Fibroblast of villous mesenchyme (primary cell): Measurements from ENCODE around the gene SAP25. TPM values are rescaled to one million over a fixed set of nuclear protein-coding genes. Genes with fewer than 3 reads are reported as not detected.

Source experiments
- DNase-seq: peaks from one replicate; pipeline ENCODE4 v3.0.0-alpha.2; 2010; ENCODE audit warnings: low read depth
- H3K4me3 ChIP-seq: 2 replicates; pipeline ENCODE4 v1.5.1; 2011; ENCODE audit warnings: low read depth, mild to moderate bottlenecking, low read length
- CTCF ChIP-seq: IDR thresholded peaks from 2 replicates; pipeline ENCODE4 v1.5.1; 2012; ENCODE audit warnings: low read depth, mild to moderate bottlenecking, low read length; ENCODE audit not compliant: insufficient read depth
- total RNA-seq: library from RNA; depleted of rRNA; stranded (reverse); fragments of >200 nt; gene quantifications from 2 replicates; pipeline ENCODE4 v1.2.3, GENCODE V29; 2012

The SAP25 gene
- total RNA-seq, 1 donor: not detected

GRCh38 chr7:100612730-100613390, 39.2 kb upstream of the SAP25 start:
- DNase-seq: no peak
- TF ChIP-seq CTCF: peak; percentile 25
- H3K4me3 ChIP-seq: peak overlapping the region; percentile 86

GRCh38 chr7:100611983-100612729, 38.5 kb upstream of the SAP25 start, which contains the start of gene MOSPD3:
MOSPD3 (plus strand) TSS chr7:100612540; CDS start chr7:100612792, 252 bp downstream.
- peak; percentile 99 for DNase-seq
- no peak for TF ChIP-seq CTCF
- H3K4me3 ChIP-seq: peak within 1 kb of the TSS; percentile 86

- no peak for DNase-seq
- no peak overlapping the region for H3K4me3 ChIP-seq
- TF ChIP-seq CTCF: no peak
These were observed 36.3 kb upstream of the SAP25 start for GRCh38 chr7:100609958-100610357.

- no peak for DNase-seq
- TF ChIP-seq CTCF: no peak
- H3K4me3 ChIP-seq: no peak overlapping the region
These were observed 33.4 kb upstream of the SAP25 start for GRCh38 chr7:100607111-100607510.

- no peak overlapping the region for H3K4me3 ChIP-seq
- DNase-seq: no peak
- no peak for TF ChIP-seq CTCF
These were observed 32.6 kb upstream of the SAP25 start for GRCh38 chr7:100606313-100606712.

- no peak for TF ChIP-seq CTCF
- no peak for DNase-seq
- peak overlapping the region; percentile 92 for H3K4me3 ChIP-seq
These were observed 31.5 kb upstream of the SAP25 start for GRCh38 chr7:100604976-100605911.
